ENCODE results near the gene DDX49. TPM values are rescaled to one million over a fixed set of nuclear protein-coding genes. Genes with fewer than 3 reads are reported as not detected.

Gene DDX49
- total and polyA plus RNA-seq, 2 of the 4 experiments (the other 2 are of a cell fraction): 50.9 to 52.1 TPM

- CTCF ChIA-PET: no interaction called here
- peaks cover 6% of the 10 kb centered on the region for H3K4me1 ChIP-seq (ENCODE audit: control insufficient read depth, insufficient read depth, low read length)
- H4K8ac ChIP-seq (ENCODE audit: low read depth in 2 of 2, low read length in 2 of 2): peak overlapping the region; percentile 75 to 91; a peak in 2 of 4 replicates
- peak overlapping the region; percentile 99 for H2AK9ac ChIP-seq (replicated peaks; ENCODE audit: low read depth, low read length, poor library complexity)
- H2AK5ac ChIP-seq (ENCODE audit: low read depth, low read length): peak overlapping the region; percentile 96
- intact Hi-C loops (cut with micrococcal nuclease): no loop called here
- POLR2A ChIA-PET (ENCODE audit: unreplicated experiment): interaction anchor here (0.6 kb wide), 1 partner anchor 82 kb away, joined by 3 read pairs; no protein-coding TSS in a partner anchor
- H2AFZ ChIP-seq (replicated peaks; ENCODE audit: low read length, poor library complexity): no peak overlapping the region
- no peak for TF ChIP-seq BHLHE40 (IDR thresholded peaks at IDR 0.05; ENCODE audit: low read depth, low read length)
- TF ChIP-seq CTCF (conservative IDR thresholded peaks at IDR 0.05; ENCODE audit: low read depth, low read length): no peak
- no peak for TF ChIP-seq CHD1 (IDR thresholded peaks at IDR 0.05; ENCODE audit: low read depth, low read length)
- TF ChIP-seq CEBPB (IDR thresholded peaks at IDR 0.05; ENCODE audit: low read depth, low read length): no peak
- TF ChIP-seq, protein P1, sequence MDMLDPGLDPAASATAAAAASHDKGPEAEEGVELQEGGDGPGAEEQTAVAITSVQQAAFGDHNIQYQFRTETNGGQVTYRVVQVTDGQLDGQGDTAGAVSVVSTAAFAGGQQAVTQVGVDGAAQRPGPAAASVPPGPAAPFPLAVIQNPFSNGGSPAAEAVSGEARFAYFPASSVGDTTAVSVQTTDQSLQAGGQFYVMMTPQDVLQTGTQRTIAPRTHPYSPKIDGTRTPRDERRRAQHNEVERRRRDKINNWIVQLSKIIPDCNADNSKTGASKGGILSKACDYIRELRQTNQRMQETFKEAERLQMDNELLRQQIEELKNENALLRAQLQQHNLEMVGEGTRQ (IDR thresholded peaks at IDR 0.05; ENCODE audit: low read depth, low read length): no peak
- no peak for TF ChIP-seq RAD21 (IDR thresholded peaks at IDR 0.05; ENCODE audit: low read length)
- no peak for TF ChIP-seq NFE2L2 (IDR thresholded peaks at IDR 0.05; ENCODE audit: low read depth, low read length)
- no peak for TF ChIP-seq FOS (IDR thresholded peaks at IDR 0.05; ENCODE audit: low read depth, low read length)
- TF ChIP-seq ELK1 (IDR thresholded peaks at IDR 0.05; ENCODE audit: borderline replicate concordance, low read depth, low read length): no peak
- TF ChIP-seq MAZ (IDR thresholded peaks at IDR 0.05; ENCODE audit: borderline replicate concordance, low read depth, low read length): no peak
- no peak for TF ChIP-seq MXI1 (IDR thresholded peaks at IDR 0.05; ENCODE audit: borderline replicate concordance, low read depth, low read length)
- TF ChIP-seq SMC3 (IDR thresholded peaks at IDR 0.05; ENCODE audit: low read depth, low read length): no peak
- in situ Hi-C loops (cut with MboI; ENCODE audit: low sequenced_read_pairs): loop anchor here (5.0 kb wide), 1 partner anchor 48 kb away; no protein-coding TSS in a partner anchor
- DNase-seq (no peak), ATAC-seq (ENCODE audit: low read depth) (no peak)
- peaks cover 28% of the 10 kb centered on the region for H3K36me3 ChIP-seq (ENCODE audit: control insufficient read depth, insufficient read depth, low read length)
- no peak overlapping the region for H2BK5ac ChIP-seq (ENCODE audit: low read depth, low read length, poor library complexity, severe bottlenecking)
- no peak overlapping the region for H3K56ac ChIP-seq (ENCODE audit: extremely low read depth, insufficient read depth, low read length)
- no peak overlapping the region; the same call in 1 of the 2 replicates for H4K5ac ChIP-seq (ENCODE audit: low read depth, low read length)
- dilution Hi-C loops (cut with HindIII; ENCODE audit: low sequenced_read_pairs, unreplicated experiment): no loop called here
- peaks cover 21% of the 10 kb centered on the region for H4K20me1 ChIP-seq (ENCODE audit: insufficient read depth, low read length)
- WGBS, 2 experiments (ENCODE audit: extremely low coverage in 2 of 2, insufficient read length in 1 of 2): no CpG with 5 or more reads among the region's 3 CpGs
- no TSS peak for BruUV-seq (replicated peaks)
- H3K23ac ChIP-seq (ENCODE audit: low read depth, low read length): no peak overlapping the region; the same call in 1 of the 2 replicates
- peak overlapping the region; percentile 82 for H3K4ac ChIP-seq (ENCODE audit: low read depth, low read length)
- no peaks in the 10 kb centered on the region for H3K27me3 ChIP-seq (ENCODE audit: control insufficient read depth, insufficient read depth, low read length)
- H3K18ac ChIP-seq (ENCODE audit: low read depth, low read length): no peak overlapping the region
- H2BK15ac ChIP-seq (ENCODE audit: low read depth, low read length): 0 out of 3 replicates have a peak overlapping the region, but pooled peaks have one; percentile 56
- peak overlapping the region; percentile 91 for H3K4me2 ChIP-seq (ENCODE audit: low read depth, low read length)
- H3K27ac ChIP-seq (ENCODE audit: insufficient read depth, low read length): peak overlapping the region; percentile 74
- H3K9me3 ChIP-seq (ENCODE audit: control insufficient read depth, insufficient read depth, low read length): no peaks in the 10 kb centered on the region
- H2BK20ac ChIP-seq (ENCODE audit: low read depth, low read length): no peak overlapping the region
- H3K14ac ChIP-seq (replicated peaks; ENCODE audit: low read depth, low read length): peak overlapping the region; percentile 98; the same call in 1 of the 2 replicates
- H3K4me3 ChIP-seq (ENCODE audit: insufficient read depth, low read depth, low read length): peak overlapping the region; percentile 73; the same call in 1 of the 2 replicates
- H3K79me1 ChIP-seq (ENCODE audit: low read depth in 1 of 2, low read length in 2 of 2): peaks cover 18 to 50% of the 10 kb centered on the region in 2 experiments
- H4K91ac ChIP-seq (ENCODE audit: insufficient read depth, low read depth, low read length): peak overlapping the region; percentile 73; the same call in 1 of the 2 replicates
- H2BK120ac ChIP-seq (ENCODE audit: low read depth, low read length): peak overlapping the region; percentile 33; the same call in 1 of the 2 replicates
- peaks cover 10% of the 10 kb centered on the region for H3K9me1 ChIP-seq (ENCODE audit: insufficient read depth, low read length)
- peak overlapping the region; percentile 92 for H3K9ac ChIP-seq (ENCODE audit: low read depth, low read length)
Measured at GRCh38 chr19:18939163-18939562, 19.6 kb downstream of the DDX49 start.
